ENCODE data around the gene PSEN1. TPM values are rescaled to one million over a fixed set of nuclear protein-coding genes. Genes with fewer than 3 reads are reported as not detected.
"Not testable (repeated sequence)": the region's sequence is repeated elsewhere in the genome, so short reads cannot be mapped to it uniquely, and the experiment has no call there.

Gene PSEN1
- total RNA-seq, 1 experiment from 2014 or later: 26.9 TPM

GRCh38 chr14:73168274-73168673 lies 32.0 kb downstream of the PSEN1 start:
- H3K4me1 ChIP-seq (ENCODE audit: control insufficient read depth in 1 of 2, insufficient read depth in 2 of 2, low read length in 2 of 2): no peaks in the 10 kb centered on the region
- no TSS peak for BruUV-seq (replicated peaks)
- peaks cover 8 to 14% of the 10 kb centered on the region in 2 experiments; a peak in 3 of 4 replicates for H3K36me3 ChIP-seq (ENCODE audit: control insufficient read depth in 1 of 2, insufficient read depth in 2 of 2, low read length in 2 of 2)
- ChIA-PET CTCF (no interaction called here), RAD21 (ENCODE audit: low non-redundant PET in 1 of 2, low total read pairs in 2 of 2, uncharacterized antibody in 2 of 2, unreplicated experiment in 2 of 2) (no interaction called here), POLR2A (no interaction called here)
- no peaks in the 10 kb centered on the region for H3K9me3 ChIP-seq (ENCODE audit: control insufficient read depth in 1 of 2, insufficient read depth in 1 of 2, low read depth in 1 of 2, low read length in 2 of 2)
- TF ChIP-seq FOSL1 (IDR thresholded peaks at IDR 0.05; ENCODE audit: low read depth) (no peak), TCF7L2 (IDR thresholded peaks at IDR 0.05; ENCODE audit: borderline replicate concordance, extremely low read depth, insufficient read depth, insufficient read length) (no peak), SRF (IDR thresholded peaks at IDR 0.05; ENCODE audit: low read depth) (no peak), CBX3 (IDR thresholded peaks at IDR 0.05; ENCODE audit: low read depth) (no peak), YY1 (IDR thresholded peaks at IDR 0.05; ENCODE audit: extremely low read depth, insufficient replicate concordance, low read depth, low read length) (no peak), EGR1 (IDR thresholded peaks at IDR 0.05; ENCODE audit: low read depth) (no peak), POLR2AphosphoS5 (IDR thresholded peaks at IDR 0.05; ENCODE audit: low read depth, low read length) (no peak), RAD21 (IDR thresholded peaks at IDR 0.05; ENCODE audit: low read depth) (no peak)
- no peak overlapping the region for H3K4me3 ChIP-seq (replicated peaks in 1 of 2; ENCODE audit: low read depth in 1 of 2, low read length in 2 of 2)
- no peak overlapping the region for H2AFZ ChIP-seq (ENCODE audit: low read depth, low read length, poor library complexity, severe bottlenecking)
- H3K79me2 ChIP-seq (ENCODE audit: insufficient read depth, low read length): no peaks in the 10 kb centered on the region
- no peaks in the 10 kb centered on the region for H3K9me2 ChIP-seq (ENCODE audit: insufficient read depth)
- H3K27me3 ChIP-seq (ENCODE audit: insufficient read depth, low read length): no peaks in the 10 kb centered on the region
- H4K20me1 ChIP-seq (ENCODE audit: insufficient read depth): no peaks in the 10 kb centered on the region
- no peak overlapping the region for H3K4me2 ChIP-seq (ENCODE audit: low read length)
- ATAC-seq (no peak), DNase-seq (ENCODE audit: low read depth, low spot score) (no peak)
- intact Hi-C loops (cut with micrococcal nuclease): no loop called here
- H3K9ac ChIP-seq (ENCODE audit: low read length): no peak overlapping the region
- no peak overlapping the region for H3K27ac ChIP-seq (ENCODE audit: low read depth, low read length)

DNA sequence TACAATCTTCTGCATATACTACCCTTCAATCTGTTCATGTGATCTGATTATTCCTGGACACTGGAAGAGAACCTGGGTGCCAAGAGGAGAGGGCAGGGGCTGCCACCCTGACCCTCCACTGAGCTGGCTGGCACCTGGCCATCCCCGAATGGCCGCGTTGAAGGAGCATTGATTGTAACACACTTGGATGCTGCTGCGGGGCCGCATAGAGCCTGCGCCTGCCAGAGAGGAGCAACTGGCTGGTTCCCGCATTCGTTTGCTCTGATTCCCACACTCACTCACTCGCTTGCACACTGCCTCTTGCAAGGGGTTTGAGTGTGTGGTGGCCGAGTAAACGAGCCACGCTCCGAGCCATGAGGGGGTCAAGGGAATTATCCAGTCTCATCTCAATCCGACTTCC lies 32.4 kb downstream of the PSEN1 start:
- Histone ChIP-seq H3K9ac (ENCODE audit: low read length) (no peak overlapping the region), H4K20me1 (ENCODE audit: insufficient read depth) (no peaks in the 10 kb centered on the region), H3K27ac (ENCODE audit: low read depth, low read length) (no peak overlapping the region), H3K4me2 (ENCODE audit: low read length) (no peak overlapping the region), H3K4me3 (replicated peaks in 1 of 2; ENCODE audit: low read depth in 1 of 2, low read length in 2 of 2) (no peak overlapping the region), H2AFZ (ENCODE audit: low read depth, low read length, poor library complexity, severe bottlenecking) (no peak overlapping the region), H3K36me3 (ENCODE audit: control insufficient read depth in 1 of 2, insufficient read depth in 2 of 2, low read length in 2 of 2) (peaks cover 13 to 16% of the 10 kb centered on the region in 2 experiments; a peak in 3 of 4 replicates), H3K9me3 (ENCODE audit: control insufficient read depth in 1 of 2, insufficient read depth in 1 of 2, low read depth in 1 of 2, low read length in 2 of 2) (no peaks in the 10 kb centered on the region), H3K27me3 (ENCODE audit: insufficient read depth, low read length) (no peaks in the 10 kb centered on the region), H3K9me2 (ENCODE audit: insufficient read depth) (no peaks in the 10 kb centered on the region), H3K79me2 (ENCODE audit: insufficient read depth, low read length) (no peaks in the 10 kb centered on the region), H3K4me1 (ENCODE audit: control insufficient read depth in 1 of 2, insufficient read depth in 2 of 2, low read length in 2 of 2) (no peaks in the 10 kb centered on the region)
- ChIA-PET POLR2A (no interaction called here), RAD21 (ENCODE audit: low non-redundant PET in 1 of 2, low total read pairs in 2 of 2, uncharacterized antibody in 2 of 2, unreplicated experiment in 2 of 2) (no interaction called here), CTCF (no interaction called here)
- intact Hi-C loops (cut with micrococcal nuclease): no loop called here
- DNase-seq (ENCODE audit: low read depth, low spot score) (no peak), ATAC-seq (no peak)
- TF ChIP-seq YY1 (IDR thresholded peaks at IDR 0.05; ENCODE audit: extremely low read depth, insufficient replicate concordance, low read depth, low read length): no peak
- no peak for TF ChIP-seq ZNF274 (IDR thresholded peaks at IDR 0.05; ENCODE audit: low read depth, low read length)
- TF ChIP-seq JUND (IDR thresholded peaks at IDR 0.05): no peak
- no TSS peak for BruUV-seq (replicated peaks)

DNA sequence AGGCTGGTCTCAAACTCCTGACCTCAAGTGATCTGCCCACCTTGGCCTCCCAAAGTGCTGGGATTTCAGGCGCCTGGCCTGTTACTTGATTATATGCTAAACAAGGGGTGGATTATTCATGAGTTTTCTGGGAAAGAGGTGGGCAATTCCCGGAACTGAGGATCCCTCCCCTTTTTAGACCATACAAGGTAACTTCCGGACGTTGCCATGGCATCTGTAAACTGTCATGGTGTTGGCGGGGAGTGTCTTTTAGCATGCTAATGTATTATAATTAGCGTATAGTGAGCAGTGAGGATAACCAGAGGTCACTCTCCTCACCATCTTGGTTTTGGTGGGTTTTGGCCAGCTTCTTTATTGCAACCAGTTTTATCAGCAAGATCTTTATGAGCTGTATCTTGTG lies 33.5 kb downstream of the PSEN1 start:
- ATAC-seq; DNase-seq (ENCODE audit: low read depth, low spot score); H3K4me3 ChIP-seq (replicated peaks in 1 of 2; ENCODE audit: low read depth in 1 of 2, low read length in 2 of 2); H3K4me1 ChIP-seq (ENCODE audit: control insufficient read depth in 1 of 2, insufficient read depth in 2 of 2, low read length in 2 of 2); POLR2A ChIA-PET; H3K4me2 ChIP-seq (ENCODE audit: low read length); CTCF ChIA-PET; BruUV-seq (replicated peaks); H3K9ac ChIP-seq (ENCODE audit: low read length); H2AFZ ChIP-seq (ENCODE audit: low read depth, low read length, poor library complexity, severe bottlenecking); H3K9me2 ChIP-seq (ENCODE audit: insufficient read depth); H3K27ac ChIP-seq (ENCODE audit: low read depth, low read length); H3K27me3 ChIP-seq (ENCODE audit: insufficient read depth, low read length); H4K20me1 ChIP-seq (ENCODE audit: insufficient read depth); H3K79me2 ChIP-seq (ENCODE audit: insufficient read depth, low read length); H3K9me3 ChIP-seq (ENCODE audit: control insufficient read depth in 1 of 2, insufficient read depth in 1 of 2, low read depth in 1 of 2, low read length in 2 of 2); RAD21 ChIA-PET (ENCODE audit: low non-redundant PET in 1 of 2, low total read pairs in 2 of 2, uncharacterized antibody in 2 of 2, unreplicated experiment in 2 of 2): not testable (repeated sequence)
- peaks cover 13 to 25% of the 10 kb centered on the region in 2 experiments; a peak in 3 of 4 replicates for H3K36me3 ChIP-seq (ENCODE audit: control insufficient read depth in 1 of 2, insufficient read depth in 2 of 2, low read length in 2 of 2)
- intact Hi-C loops (cut with micrococcal nuclease): loop anchor here (5.0 kb wide), 2 partner anchors 127 to 462 kb away; no protein-coding TSS in a partner anchor

Measured in HCT116 (cell line).